NCI-H774 (cell line): Measurements from ENCODE around the gene NLRP1.

Experiments
- DNase-seq: peaks from one replicate; lab custom pipeline; 2025; lab: John Stamatoyannopoulos, UW

The NLRP1 gene

DNA sequence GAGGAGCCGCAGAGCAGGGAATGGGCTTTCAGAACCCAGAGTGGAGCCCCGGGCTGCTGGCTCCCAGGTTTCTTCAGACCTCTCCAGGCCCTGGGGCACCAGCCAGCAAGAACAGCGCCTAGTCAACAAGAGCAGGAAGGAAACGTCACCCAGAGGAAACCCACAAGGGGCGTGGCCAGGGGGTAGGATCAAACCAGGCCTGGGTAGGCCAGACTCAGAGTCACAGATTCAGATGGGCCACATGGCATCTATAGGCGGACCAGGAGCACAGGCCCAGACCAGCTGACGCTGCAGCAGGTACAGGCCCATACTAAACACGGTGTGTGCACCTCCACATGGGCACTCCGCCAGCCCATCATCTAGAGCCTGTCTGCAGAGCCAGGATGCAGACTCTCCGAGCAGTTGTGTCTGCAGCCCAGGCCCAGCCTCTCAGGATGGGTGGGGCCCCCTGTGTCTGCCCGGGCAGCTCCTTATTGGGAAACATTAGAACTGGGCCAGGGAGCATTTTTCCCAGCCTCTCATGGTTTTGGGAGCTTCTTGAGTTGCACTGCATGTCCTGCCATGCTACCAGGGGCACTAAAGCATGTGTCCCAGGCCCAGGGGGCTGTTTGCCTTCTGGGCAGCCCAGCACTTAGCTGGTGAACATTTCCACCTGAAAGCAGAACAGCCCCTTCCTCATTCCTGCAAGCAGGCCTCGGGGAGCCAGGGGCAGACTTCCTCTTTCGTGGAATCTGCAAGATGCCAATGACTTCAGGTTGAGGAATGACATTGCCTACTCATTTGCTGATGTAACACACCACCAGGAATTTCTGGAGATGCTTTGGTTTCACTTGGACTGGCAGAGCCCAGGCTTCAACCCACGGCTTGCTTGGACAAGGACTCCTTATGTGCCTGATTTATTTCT, at the start of gene NLRP1:
TSS of gene NLRP1 (minus strand) at position 127 of the 904 bp plus-strand sequence. CDS start 552 bp downstream, outside the sequence.
- DNase-seq, result no peak

GRCh38 chr17:5631958-5632590, 47.8 kb upstream of the NLRP1 start:
- no peak for DNase-seq

DNA sequence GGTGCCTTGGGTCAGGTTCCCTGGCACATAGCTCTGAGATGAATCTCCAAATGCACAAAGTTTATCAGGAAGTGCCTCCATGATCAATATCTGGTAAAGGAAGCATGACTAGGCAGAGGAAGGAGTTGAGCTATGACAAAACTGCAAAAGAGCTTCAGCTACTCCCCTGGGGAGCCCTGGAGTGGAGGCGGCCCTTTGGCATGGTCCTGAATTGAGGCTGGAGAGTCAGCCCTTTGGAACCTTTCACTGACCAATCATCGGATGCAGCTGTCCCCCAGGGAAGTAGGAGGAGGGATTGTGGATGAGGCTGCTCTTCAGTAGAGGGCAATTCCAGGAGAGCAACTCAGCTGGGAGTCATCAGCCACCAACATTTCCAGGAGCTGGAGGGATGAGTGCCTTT, 46.1 kb upstream of the NLRP1 start:
- no peak for DNase-seq

DNA sequence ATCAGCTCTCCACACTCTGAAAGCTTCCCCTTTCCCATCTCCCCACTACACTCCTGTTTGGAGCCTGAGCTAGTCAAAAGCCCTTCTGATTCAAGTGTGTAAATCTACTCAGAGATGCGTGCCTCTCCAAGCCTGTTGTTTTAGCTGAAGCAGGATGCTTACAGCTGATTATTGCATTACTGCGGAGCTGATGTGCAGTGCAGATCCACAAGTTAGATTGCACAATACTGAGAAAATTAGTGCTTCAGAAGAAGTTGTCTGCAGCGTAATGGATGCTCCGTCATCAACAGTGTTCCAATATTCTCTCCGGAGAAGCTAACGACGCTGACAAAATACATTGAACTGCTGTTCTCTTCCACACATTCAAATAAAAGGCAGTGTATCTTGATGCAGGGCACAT, 44.8 kb upstream of the NLRP1 start:
- no peak for DNase-seq

- no peak for DNase-seq
Observed at GRCh38 chr17:5628262-5628661, 44.0 kb upstream of the NLRP1 start.

GRCh38 chr17:5624211-5624610, 39.9 kb upstream of the NLRP1 start:
- DNase-seq, result no peak

DNA sequence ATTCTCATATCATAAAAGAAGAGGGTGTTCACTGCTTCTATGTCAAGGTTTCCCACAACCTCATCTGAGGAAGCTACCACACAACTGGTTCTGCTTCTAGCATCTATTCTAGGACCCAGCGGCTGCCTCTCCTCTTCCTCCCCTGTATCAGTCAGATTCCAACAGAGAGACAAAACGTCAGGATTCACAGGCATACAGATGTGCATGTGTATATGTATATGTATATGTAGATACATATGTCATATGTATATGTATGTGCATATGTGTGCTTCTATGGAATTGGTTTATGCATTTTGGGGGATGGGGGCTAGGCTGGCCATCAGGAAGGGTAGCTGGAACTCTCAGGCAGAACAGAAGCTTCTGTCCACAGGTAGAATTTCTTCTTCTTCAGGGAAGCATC, 37.4 kb upstream of the NLRP1 start:
- no peak for DNase-seq

GRCh38 chr17:5621026-5621425, 36.7 kb upstream of the NLRP1 start:
- no peak for DNase-seq

DNA sequence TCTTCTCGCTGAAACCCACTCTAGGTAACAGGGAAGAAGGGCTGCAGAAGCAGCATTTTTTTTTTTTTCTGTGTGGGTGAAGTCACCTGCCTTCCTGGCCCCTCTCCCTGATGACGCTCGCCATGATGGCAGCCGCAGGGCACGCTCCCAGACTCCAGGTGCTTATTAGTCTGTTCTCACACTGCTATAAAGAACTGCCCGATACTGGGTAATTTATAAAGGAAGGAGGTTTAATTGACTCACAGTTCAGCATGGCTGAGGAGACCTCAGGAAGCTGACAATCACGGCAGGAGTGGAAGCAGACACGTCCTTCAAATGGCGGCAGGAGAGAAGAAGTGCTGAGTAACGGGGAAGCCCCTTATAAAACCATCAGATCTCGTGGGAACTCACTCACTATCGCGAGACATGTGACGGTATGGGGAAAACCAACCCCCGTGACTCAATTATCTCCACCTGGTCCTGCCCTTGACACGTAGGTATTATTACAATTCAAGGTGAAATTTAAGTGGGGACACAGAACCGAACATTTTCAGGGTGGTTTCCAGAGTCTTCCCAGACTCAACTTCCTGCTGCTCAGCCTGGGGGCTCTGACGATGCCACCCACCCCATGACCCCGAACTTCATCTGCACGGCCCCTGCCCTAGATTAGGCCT, 34.9 kb upstream of the NLRP1 start:
- DNase-seq, result no peak

- DNase-seq, result no peak
Observed at GRCh38 chr17:5618476-5618875, 34.2 kb upstream of the NLRP1 start.

GRCh38 chr17:5615476-5615875, 31.2 kb upstream of the NLRP1 start:
- DNase-seq, result no peak

DNA sequence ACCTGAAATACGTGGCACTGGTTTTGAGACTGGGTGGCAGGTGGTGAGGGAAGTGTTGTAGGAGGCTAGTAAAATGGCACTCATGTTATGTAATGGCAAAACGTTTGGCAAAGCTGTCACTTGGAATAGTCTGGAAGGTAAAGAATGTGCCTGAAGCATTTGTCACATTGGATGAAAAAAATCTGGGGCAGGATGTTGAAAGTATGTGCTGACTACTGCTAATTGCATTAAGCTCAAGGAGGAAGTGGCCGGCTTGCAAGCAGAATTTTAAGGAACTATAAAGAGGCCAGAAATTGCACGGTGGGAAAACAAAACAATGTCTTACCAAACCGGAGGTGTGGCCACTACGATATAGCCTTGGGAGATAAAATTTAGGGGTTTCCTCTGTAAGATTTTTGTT, 26.6 kb upstream of the NLRP1 start:
- DNase-seq, result no peak

- DNase-seq, result no peak
Observed at GRCh38 chr17:5608399-5609112, 24.2 kb upstream of the NLRP1 start.

GRCh38 chr17:5607946-5608345, 23.6 kb upstream of the NLRP1 start:
- no peak for DNase-seq

DNA sequence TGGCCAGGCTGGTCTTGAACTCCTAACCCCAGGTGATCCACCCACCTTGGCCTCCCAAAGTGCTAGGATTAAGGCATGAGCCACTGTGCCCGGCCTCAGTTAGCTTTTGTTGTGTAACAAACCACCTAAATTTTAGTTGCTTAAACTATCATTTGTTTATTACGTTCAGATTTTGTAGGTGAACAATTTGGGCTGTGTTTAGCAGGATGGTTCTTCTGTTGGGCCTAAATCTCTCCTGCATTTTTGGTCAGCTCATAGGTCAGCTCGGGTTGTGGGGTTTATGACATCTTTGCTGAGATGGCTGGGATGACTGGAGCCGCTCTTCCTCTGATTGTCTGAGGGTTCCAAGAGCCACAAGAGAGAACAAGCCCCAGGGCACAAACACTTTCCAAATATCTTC, 21.1 kb upstream of the NLRP1 start:
- no peak for DNase-seq

- no peak for DNase-seq
Observed at GRCh38 chr17:5600041-5600440, 15.7 kb upstream of the NLRP1 start.

DNA sequence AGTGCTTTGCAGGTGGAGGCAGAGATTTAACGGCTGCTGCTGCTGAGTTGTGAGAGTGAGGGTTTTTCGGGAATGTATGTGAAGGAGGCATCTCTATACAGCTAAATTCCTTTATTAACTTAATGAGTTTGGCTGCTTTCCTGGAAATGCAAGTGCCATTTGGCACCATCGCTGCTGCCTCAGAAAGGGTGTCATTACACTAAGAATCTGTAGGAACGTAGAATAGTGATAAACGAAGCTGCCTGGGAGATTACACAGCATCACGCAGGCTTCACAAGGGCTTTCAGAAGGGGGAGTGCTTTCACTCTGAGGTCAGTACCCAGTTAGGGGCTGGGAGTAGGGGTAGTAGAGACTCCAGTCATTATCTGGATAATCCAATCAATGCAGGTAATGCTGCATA, 14.1 kb upstream of the NLRP1 start:
- DNase-seq, result no peak

GRCh38 chr17:5596421-5596820, 12.1 kb upstream of the NLRP1 start:
- DNase-seq, result no peak

DNA sequence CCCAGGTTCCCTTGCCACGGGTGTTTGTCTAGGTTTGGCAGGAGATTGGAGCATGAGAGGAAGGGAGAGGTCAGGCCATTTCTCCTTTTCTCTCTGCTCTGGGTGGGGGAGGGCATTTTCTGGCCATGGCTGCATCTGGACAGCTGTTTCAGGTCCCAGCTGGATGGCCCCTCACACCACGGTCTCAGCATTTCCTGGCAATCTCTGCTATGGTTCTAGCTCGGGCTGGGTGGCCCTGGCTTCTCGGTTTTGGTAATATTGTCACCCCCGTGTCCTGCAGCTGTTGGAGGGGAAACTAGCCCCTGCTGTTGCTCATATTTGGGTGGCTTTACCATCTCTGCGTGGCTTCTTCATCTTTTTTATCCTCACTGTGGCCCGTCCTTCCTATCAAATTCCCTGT, 11.5 kb upstream of the NLRP1 start:
- DNase-seq, result no peak

DNA sequence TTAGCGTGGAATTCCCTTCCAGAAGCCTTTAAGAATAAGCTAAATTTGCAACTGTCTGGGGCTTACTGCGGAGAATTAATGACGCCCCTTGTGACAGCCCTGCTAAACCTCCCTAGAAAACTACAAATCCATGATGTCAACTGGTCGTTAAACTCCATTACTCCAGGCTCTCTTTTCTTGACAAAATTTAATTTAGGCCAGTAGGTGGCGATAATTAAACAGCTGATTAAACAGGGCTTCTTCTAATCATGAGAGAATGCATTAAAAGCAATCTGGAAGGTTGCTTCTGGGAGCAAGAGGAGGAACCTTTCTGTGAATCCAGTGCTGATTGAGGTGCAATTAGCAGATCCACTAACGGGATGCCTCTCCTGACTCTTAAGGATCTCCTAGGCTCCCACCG, 8.1 kb upstream of the NLRP1 start:
- peak; percentile 46 for DNase-seq

- no peak for DNase-seq
Observed at GRCh38 chr17:5591966-5592365, 7.7 kb upstream of the NLRP1 start.

- no peak for DNase-seq
Observed at GRCh38 chr17:5588584-5588983, 4.3 kb upstream of the NLRP1 start.
